HepG2 (cell line): ENCODE measurements around the gene GCM1. TPM values are rescaled to one million over a fixed set of nuclear protein-coding genes. Genes with fewer than 3 reads are reported as not detected.

Source experiments
- ATAC-seq: fragments of 200-7000 bp; cut with Tn5 transposase; 3 replicates; pipeline ENCODE4 v1.9.1; 2020; ENCODE audit warnings: mild to moderate bottlenecking, moderate library complexity
- BruUV-seq: library from RNA; stranded (reverse); fragments of 400-500 nt; replicated peaks from 2 replicates; lab custom pipeline; 2021; lab: Mats Ljungman, UMichigan
- CTCF ChIA-PET: fragments of 300-600 bp; formaldehyde crosslinking; extraction: SDS; loops from one replicate; lab custom pipeline; 2021; ENCODE audit warnings: low total read pairs, inconsistent platforms, low intra/inter-chr PET ratio; lab: Yijun Ruan, JAX
- POLR2A ChIA-PET: fragments of 350-600 bp; sonication (Branson Sonifier 250); formaldehyde crosslinking; loops from one replicate; lab custom pipeline; 2020; ENCODE audit warnings: antibody characterized with exemption, inconsistent platforms; lab: Yijun Ruan, JAX
- DNase-seq: peaks from one replicate; pipeline ENCODE4 v3.0.0-alpha.2; 2015; ENCODE audit warnings: low spot score
- FAIRE-seq: peaks from 3 replicates; lab custom pipeline; 2011; peaks lifted over from hg19 to GRCh38; lab: Jason Lieb, UNC
- H2AFZ ChIP-seq: one replicate; pipeline ENCODE4 v1.6.1; 2011; ENCODE audit warnings: low read length, inconsistent platforms
- H3K27ac ChIP-seq: fragments of 300-600 bp; 3 replicates; pipeline ENCODE4 v1.8.0; 2011; ENCODE audit warnings: mixed run types, mild to moderate bottlenecking, mixed read lengths, low read length, inconsistent platforms; ENCODE audit not compliant: insufficient read depth; ENCODE audit errors: extremely low read length
- H3K27me3 ChIP-seq, 2 experiments: fragments of 200-600 bp in 1 of 2; 2 replicates in 1 of 2; 3 replicates in 1 of 2; pipeline versions ENCODE4 v1.6.0 to v1.8.0; 2011; ENCODE audit warnings: low read length in 2 of 2, mild to moderate bottlenecking in 2 of 2, moderate library complexity in 2 of 2, inconsistent platforms in 1 of 2; ENCODE audit not compliant: insufficient read depth in 2 of 2, control insufficient read depth in 1 of 2
- H3K36me3 ChIP-seq, 2 experiments: fragments of 200-600 bp in 1 of 2; replicated peaks in 1 of 2; 2 replicates in 1 of 2; 3 replicates in 1 of 2; pipeline versions ENCODE4 v1.5.1 to v1.8.0; 2011; ENCODE audit warnings: low read length in 2 of 2, inconsistent platforms in 1 of 2; ENCODE audit not compliant: insufficient read depth in 2 of 2, control insufficient read depth in 1 of 2
- H3K4me1 ChIP-seq: 2 replicates; pipeline ENCODE4 v1.5.1; 2012; ENCODE audit warnings: low read length, inconsistent platforms; ENCODE audit not compliant: insufficient read depth
- H3K4me2 ChIP-seq: 2 replicates; pipeline ENCODE4 v1.6.0; 2011; ENCODE audit warnings: low read depth, low read length, inconsistent platforms
- H3K4me3 ChIP-seq, 3 experiments: fragments of 200-600 bp in 1 of 3; sonication (generic), shearing (Covaris generic) in 1 of 3; replicated peaks in 1 of 3; 2 replicates each; pipeline ENCODE4 v1.5.1; 2011 to 2016; ENCODE audit warnings: low read length in 3 of 3, inconsistent platforms in 2 of 3, low read depth in 2 of 3, mild to moderate bottlenecking in 2 of 3, control low read depth in 1 of 3, mixed read lengths in 1 of 3; ENCODE audit not compliant: insufficient read depth in 1 of 3
- H3K79me2 ChIP-seq: one replicate; pipeline ENCODE4 v1.6.1; 2011; ENCODE audit warnings: low read length, inconsistent platforms; ENCODE audit not compliant: insufficient read depth
- H3K9ac ChIP-seq: 2 replicates; pipeline ENCODE4 v1.6.0; 2011; ENCODE audit warnings: mild to moderate bottlenecking, low read depth, low read length, inconsistent platforms; ENCODE audit not compliant: insufficient read depth
- H3K9me3 ChIP-seq: 2 replicates; pipeline ENCODE4 v1.5.1; 2012; ENCODE audit warnings: mild to moderate bottlenecking, low read length
- H4K20me1 ChIP-seq: 2 replicates; pipeline ENCODE4 v1.6.0; 2011; ENCODE audit warnings: inconsistent platforms, mild to moderate bottlenecking, low read length, moderate library complexity; ENCODE audit not compliant: insufficient read depth
- ATF4 ChIP-seq, 2 experiments: fragments of 450-650 bp in 1 of 2; sonication (generic) in 1 of 2; formaldehyde crosslinking; IDR thresholded peaks; 2 replicates each; pipeline versions ENCODE4 v1.5.0 to v1.8.0; 2020 to 2022; ENCODE audit warnings: mild to moderate bottlenecking in 1 of 2, missing genetic modification reagents in 1 of 2
- PPARG ChIP-seq: conservative IDR thresholded peaks from 2 replicates; pipeline ENCODE4 v1.6.1; 2016; ENCODE audit warnings: missing biosample characterization, missing genetic modification reagents
- ZNF564 ChIP-seq: sonication (generic); formaldehyde crosslinking; IDR thresholded peaks from 2 replicates; pipeline ENCODE4 v1.8.1; 2023; ENCODE audit warnings: mild to moderate bottlenecking, missing genetic modification reagents
- ZNF639 ChIP-seq: conservative IDR thresholded peaks from 2 replicates; pipeline ENCODE4 v1.6.1; 2018; ENCODE audit warnings: missing genetic modification reagents
- ZNF766 ChIP-seq: sonication (generic); formaldehyde crosslinking; IDR thresholded peaks from 2 replicates; pipeline ENCODE4 v1.5.0; 2020; ENCODE audit warnings: missing genetic modification reagents, borderline replicate concordance
- WGBS: methylation state at CpG from one replicate; pipeline ENCODE4 v1.1.6; 2017; ENCODE audit warnings: low lambda C conversion rate; 5-methylcytosine and 5-hydroxymethylcytosine counted together
- in situ Hi-C: cut with HindIII; loops from 2 replicates; pipeline ENCODE4 v1.10.0; 2017; ENCODE audit warnings: low pct_unique_long_range_greater_than_20kb; ENCODE audit not compliant: extremely low pct_ligation_motif_present
- intact Hi-C: fragments of 100-400 bp; cut with micrococcal nuclease; formaldehyde crosslinking; loops from one replicate; pipeline ENCODE4 v1.10.0; 2022; ENCODE audit not compliant: unreplicated experiment
- polyA plus RNA-seq, 8 experiments: library from polyadenylated mRNA; depleted of rRNA in 3 of 8; stranded (reverse) in 7 of 8; unstranded in 1 of 8; fragments of >200 nt; fragmentation: Illumina TruSeq in 4 of 8; extraction: Trizol in 4 of 8; gene quantifications; 2 replicates each; pipeline versions ENCODE4 v1.2.1 to v1.2.3, GENCODE V29; 2011 to 2016; ENCODE audit warnings: low read depth in 4 of 8, missing spikeins in 1 of 8, mixed read lengths in 1 of 8; ENCODE audit not compliant: insufficient read depth in 1 of 8
- total RNA-seq, 5 experiments: library from RNA; depleted of rRNA; stranded (reverse); fragments of >200 nt; fragmentation: Illumina TruSeq; extraction: Trizol; gene quantifications; 2 replicates each; pipeline ENCODE4 v1.2.3, GENCODE V29; 2016; ENCODE audit warnings: low read depth in 1 of 5

Gene GCM1
- total and polyA plus RNA-seq, 2 of the 13 experiments (the other 11 are each of a cell fraction or from before 2014, with no cell fraction given): 0.04 to 0.13 TPM

DNA sequence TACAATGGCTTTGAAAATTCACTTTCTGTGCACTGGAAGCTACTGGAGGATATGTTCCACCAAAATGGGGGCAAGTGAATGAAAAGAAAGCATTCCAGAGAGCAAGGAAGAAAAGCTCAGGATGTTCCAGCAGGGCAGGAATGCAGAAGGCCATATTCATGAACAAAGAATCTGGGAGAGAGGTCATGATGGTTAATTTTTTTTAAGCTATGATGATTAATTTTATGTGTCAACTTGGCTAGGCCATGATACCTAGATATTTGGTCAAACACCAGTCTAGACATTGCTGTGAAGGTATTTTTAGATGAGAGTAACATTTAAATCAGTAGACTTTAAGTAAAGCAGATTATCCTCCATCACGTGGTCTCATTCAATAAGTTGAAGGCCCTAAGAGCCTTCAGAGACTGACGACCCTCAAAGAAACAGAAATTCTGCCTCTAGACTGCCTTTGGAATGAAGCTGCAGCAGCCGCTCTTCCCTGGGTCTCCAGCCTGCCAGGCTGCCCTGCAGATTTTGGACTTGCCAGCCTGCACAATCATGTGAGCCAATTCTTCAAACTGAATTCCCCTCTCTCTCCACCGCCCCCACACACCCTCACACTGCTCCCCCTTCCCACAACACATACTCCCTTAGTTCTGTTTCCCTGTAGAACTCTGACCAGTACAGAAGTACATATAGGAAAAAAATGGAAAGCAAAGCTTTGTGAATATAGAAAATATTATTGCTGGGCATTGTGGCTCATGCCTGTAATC lies 20.1 kb upstream of the GCM1 start:
- Histone ChIP-seq H3K4me2 (no peak overlapping the region), H3K4me1 (no peaks in the 10 kb centered on the region), H3K9ac (no peak overlapping the region), H3K4me3 (no peak overlapping the region), H3K79me2 (no peaks in the 10 kb centered on the region), H3K9me3 (no peaks in the 10 kb centered on the region), H3K27ac (no peak overlapping the region), H4K20me1 (no peaks in the 10 kb centered on the region), H2AFZ (no peak overlapping the region), H3K27me3 (no peaks in the 10 kb centered on the region), H3K36me3 (no peaks in the 10 kb centered on the region)
- in situ Hi-C loops: loop anchor here (5.0 to 25.0 kb wide), 2 partner anchors 66 to 544 kb away; no protein-coding TSS in a partner anchor
- DNase-seq: no peak
- WGBS: 37% methylated on average over 4 of the region's 4 CpGs
- ChIA-PET CTCF (interaction anchor here (1.0 kb wide), 1 partner anchor 269 kb away, joined by 3 read pairs; no protein-coding TSS in a partner anchor), POLR2A (interaction anchor here (0.9 kb wide), 1 partner anchor 264 kb away, joined by 3 read pairs; no protein-coding TSS in a partner anchor)
- intact Hi-C loops: no loop called here
- FAIRE-seq: no peak
- TF ChIP-seq PPARG (0 out of 2 replicates have a peak, but pooled peaks have one; percentile 14), ATF4 (CRISPR knock-in tag; IDR thresholded peaks at IDR 0.05) (no peak), ZNF564 (CRISPR knock-in tag) (peak; percentile 77; the same call in 1 of the 2 replicates), ZNF639 (CRISPR knock-in tag) (no peak), ZNF766 (no peak)
- BruUV-seq: no TSS peak
- ATAC-seq: no peak; the same call in 2 of the 3 replicates
